Measurements from ENCODE around the gene ECE1. TPM values are rescaled to one million over a fixed set of nuclear protein-coding genes. Genes with fewer than 3 reads are reported as not detected.

The ECE1 gene
- total and polyA plus RNA-seq, 2 of the 13 experiments (the other 11 are each of a cell fraction or from before 2014, with no cell fraction given) = 13.5 to 21.2 TPM

DNA sequence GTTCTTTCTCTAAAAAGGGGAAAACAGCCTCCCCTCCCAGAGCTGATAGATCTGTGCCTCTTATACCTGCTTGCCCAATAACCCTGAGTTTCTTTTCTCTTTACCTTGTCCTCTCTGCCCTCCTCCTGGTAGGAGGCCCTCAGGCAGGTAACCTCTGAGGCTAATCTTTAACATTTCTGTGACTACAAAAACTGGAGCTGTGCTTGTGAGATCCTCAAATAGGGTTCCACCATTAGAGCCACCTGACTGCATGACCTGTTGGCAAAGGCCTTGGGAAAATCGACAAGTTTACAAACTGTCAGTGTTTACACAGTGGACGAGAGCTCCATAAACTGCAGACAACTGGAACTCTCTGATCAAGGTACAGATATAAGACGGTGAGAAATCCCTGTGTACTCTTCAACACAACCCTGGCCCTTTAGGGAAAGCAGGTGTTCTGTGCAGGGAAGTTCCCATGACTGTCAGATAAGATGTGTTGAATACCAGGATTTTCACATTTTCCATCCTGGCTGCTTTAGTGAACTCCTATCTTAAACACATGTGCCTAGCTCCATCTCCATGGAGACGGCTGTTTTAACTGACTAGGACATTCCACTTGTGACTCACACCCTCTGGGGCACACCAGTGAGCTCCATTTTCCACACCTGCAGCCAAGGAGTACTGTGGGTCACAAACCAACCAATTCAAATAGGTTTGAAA, 38.3 kb downstream of the ECE1 start (continued):
- TF ChIP-seq NFE2L2 (IDR thresholded peaks at IDR 0.05; ENCODE audit: low read length) = no peak
- no peak for TF ChIP-seq ZNF24 (IDR thresholded peaks at IDR 0.05)
- TF ChIP-seq SRF (IDR thresholded peaks at IDR 0.05; ENCODE audit: low read depth, low read length) = no peak
- no peak for TF ChIP-seq RELA (CRISPR knock-in tag; IDR thresholded peaks at IDR 0.05)
- no peak for TF ChIP-seq ZBED4 (CRISPR knock-in tag; IDR thresholded peaks at IDR 0.05; ENCODE audit: borderline replicate concordance)
- TF ChIP-seq BHLHE40 (IDR thresholded peaks at IDR 0.05; ENCODE audit: low read length) = no peak
- TF ChIP-seq ZNF382 (CRISPR knock-in tag; IDR thresholded peaks at IDR 0.05; ENCODE audit: borderline replicate concordance) = no peak
- no peak for TF ChIP-seq IKZF1 (IDR thresholded peaks at IDR 0.05)
- TF ChIP-seq ATF7 (IDR thresholded peaks at IDR 0.05) = no peak
- no peak for TF ChIP-seq ATF7 (CRISPR knock-in tag; IDR thresholded peaks at IDR 0.05)
- TF ChIP-seq, protein P1, sequence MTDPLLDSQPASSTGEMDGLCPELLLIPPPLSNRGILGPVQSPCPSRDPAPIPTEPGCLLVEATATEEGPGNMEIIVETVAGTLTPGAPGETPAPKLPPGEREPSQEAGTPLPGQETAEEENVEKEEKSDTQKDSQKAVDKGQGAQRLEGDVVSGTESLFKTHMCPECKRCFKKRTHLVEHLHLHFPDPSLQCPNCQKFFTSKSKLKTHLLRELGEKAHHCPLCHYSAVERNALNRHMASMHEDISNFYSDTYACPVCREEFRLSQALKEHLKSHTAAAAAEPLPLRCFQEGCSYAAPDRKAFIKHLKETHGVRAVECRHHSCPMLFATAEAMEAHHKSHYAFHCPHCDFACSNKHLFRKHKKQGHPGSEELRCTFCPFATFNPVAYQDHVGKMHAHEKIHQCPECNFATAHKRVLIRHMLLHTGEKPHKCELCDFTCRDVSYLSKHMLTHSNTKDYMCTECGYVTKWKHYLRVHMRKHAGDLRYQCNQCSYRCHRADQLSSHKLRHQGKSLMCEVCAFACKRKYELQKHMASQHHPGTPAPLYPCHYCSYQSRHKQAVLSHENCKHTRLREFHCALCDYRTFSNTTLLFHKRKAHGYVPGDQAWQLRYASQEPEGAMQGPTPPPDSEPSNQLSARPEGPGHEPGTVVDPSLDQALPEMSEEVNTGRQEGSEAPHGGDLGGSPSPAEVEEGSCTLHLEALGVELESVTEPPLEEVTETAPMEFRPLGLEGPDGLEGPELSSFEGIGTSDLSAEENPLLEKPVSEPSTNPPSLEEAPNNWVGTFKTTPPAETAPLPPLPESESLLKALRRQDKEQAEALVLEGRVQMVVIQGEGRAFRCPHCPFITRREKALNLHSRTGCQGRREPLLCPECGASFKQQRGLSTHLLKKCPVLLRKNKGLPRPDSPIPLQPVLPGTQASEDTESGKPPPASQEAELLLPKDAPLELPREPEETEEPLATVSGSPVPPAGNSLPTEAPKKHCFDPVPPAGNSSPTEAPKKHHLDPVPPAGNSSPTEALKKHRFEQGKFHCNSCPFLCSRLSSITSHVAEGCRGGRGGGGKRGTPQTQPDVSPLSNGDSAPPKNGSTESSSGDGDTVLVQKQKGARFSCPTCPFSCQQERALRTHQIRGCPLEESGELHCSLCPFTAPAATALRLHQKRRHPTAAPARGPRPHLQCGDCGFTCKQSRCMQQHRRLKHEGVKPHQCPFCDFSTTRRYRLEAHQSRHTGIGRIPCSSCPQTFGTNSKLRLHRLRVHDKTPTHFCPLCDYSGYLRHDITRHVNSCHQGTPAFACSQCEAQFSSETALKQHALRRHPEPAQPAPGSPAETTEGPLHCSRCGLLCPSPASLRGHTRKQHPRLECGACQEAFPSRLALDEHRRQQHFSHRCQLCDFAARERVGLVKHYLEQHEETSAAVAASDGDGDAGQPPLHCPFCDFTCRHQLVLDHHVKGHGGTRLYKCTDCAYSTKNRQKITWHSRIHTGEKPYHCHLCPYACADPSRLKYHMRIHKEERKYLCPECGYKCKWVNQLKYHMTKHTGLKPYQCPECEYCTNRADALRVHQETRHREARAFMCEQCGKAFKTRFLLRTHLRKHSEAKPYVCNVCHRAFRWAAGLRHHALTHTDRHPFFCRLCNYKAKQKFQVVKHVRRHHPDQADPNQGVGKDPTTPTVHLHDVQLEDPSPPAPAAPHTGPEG (CRISPR knock-in tag; IDR thresholded peaks at IDR 0.05) = no peak
- TF ChIP-seq KLF15 (CRISPR knock-in tag; IDR thresholded peaks at IDR 0.05; ENCODE audit: borderline replicate concordance) = no peak
- TF ChIP-seq ARID4A (CRISPR knock-in tag; IDR thresholded peaks at IDR 0.05; ENCODE audit: borderline replicate concordance) = no peak; the same call in 1 of the 2 replicates
- no peak for TF ChIP-seq GRHL1 (CRISPR knock-in tag; conservative IDR thresholded peaks at IDR 0.05)

Data from HepG2 (cell line).